Endothelial cell (in vitro differentiated cells): ENCODE results near the gene GRIP1. TPM values are rescaled to one million over a fixed set of nuclear protein-coding genes. Genes with fewer than 3 reads are reported as not detected.

Experiments used
- DNase-seq: peaks from one replicate; pipeline ENCODE4 v3.0.0; 2021; ENCODE audit warnings: low spot score
- H3K27ac Mint-ChIP-seq: one replicate; pipeline ENCODE4 v1.8.0; 2021; ENCODE audit warnings: mixed read lengths, inconsistent platforms; ENCODE audit not compliant: unreplicated experiment
- H3K27me3 Mint-ChIP-seq: one replicate; pipeline ENCODE4 v1.8.0; 2021; ENCODE audit warnings: mild to moderate bottlenecking, moderate library complexity, mixed read lengths, inconsistent platforms; ENCODE audit not compliant: unreplicated experiment
- H3K36me3 Mint-ChIP-seq: one replicate; pipeline ENCODE4 v1.8.0; 2021; ENCODE audit warnings: mild to moderate bottlenecking, low read depth, mixed read lengths, inconsistent platforms; ENCODE audit not compliant: unreplicated experiment
- H3K4me1 Mint-ChIP-seq: one replicate; pipeline ENCODE4 v1.8.0; 2021; ENCODE audit warnings: mild to moderate bottlenecking, mixed read lengths, inconsistent platforms; ENCODE audit not compliant: unreplicated experiment
- H3K4me3 Mint-ChIP-seq: one replicate; pipeline ENCODE4 v1.8.0; 2021; ENCODE audit warnings: mild to moderate bottlenecking, mixed read lengths, inconsistent platforms; ENCODE audit not compliant: unreplicated experiment
- H3K9me3 Mint-ChIP-seq: one replicate; pipeline ENCODE4 v1.8.0; 2021; ENCODE audit warnings: mixed read lengths, inconsistent platforms; ENCODE audit not compliant: unreplicated experiment
- total RNA-seq: library from RNA; stranded (reverse); fragmentation: NEBNext Ultra II Directional; extraction: Animal tissue kit (Norgen Biotek cat#: 25700); gene quantifications from one replicate; pipeline ENCODE4 v1.2.1, GENCODE V29; 2021; ENCODE audit not compliant: unreplicated experiment
- TF ChIP-seq, protein P1 (sequence below): fragments of 200-600 bp; sonication (generic); IDR thresholded peaks from one replicate; pipeline ENCODE4 v1.5.0; 2021; ENCODE audit warnings: antibody characterized with exemption; ENCODE audit not compliant: unreplicated experiment

Gene GRIP1
- total RNA-seq, 1 donor from 2014 or later, result 36.2 TPM

DNA sequence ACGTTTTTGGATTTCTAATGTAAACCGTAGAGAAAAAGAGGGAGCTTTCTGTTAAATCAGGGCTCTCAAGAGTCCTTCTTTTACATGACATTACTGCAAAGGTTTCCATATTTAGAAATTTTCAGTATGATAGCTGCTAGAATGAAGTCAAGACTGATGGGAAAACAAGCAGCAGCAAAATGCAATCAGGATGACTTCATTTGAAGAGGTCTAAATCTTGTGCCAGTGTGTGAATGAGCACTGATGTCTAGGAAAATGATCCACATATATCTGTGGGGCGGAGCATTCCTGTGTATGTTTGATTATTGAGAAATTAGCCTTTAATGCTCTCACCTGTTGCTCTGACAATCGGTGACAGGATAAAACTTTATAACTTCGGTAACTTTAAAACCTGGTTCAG lies 73.6 kb downstream of the GRIP1 start:
- no peaks in the 10 kb centered on the region for H3K9me3 Mint-ChIP-seq
- no peak overlapping the region for H3K27ac Mint-ChIP-seq
- no peaks in the 10 kb centered on the region for H3K36me3 Mint-ChIP-seq
- DNase-seq, result no peak
- no peaks in the 10 kb centered on the region for H3K27me3 Mint-ChIP-seq
- H3K4me1 Mint-ChIP-seq, result peaks cover 4% of the 10 kb centered on the region
- TF ChIP-seq, protein P1, sequence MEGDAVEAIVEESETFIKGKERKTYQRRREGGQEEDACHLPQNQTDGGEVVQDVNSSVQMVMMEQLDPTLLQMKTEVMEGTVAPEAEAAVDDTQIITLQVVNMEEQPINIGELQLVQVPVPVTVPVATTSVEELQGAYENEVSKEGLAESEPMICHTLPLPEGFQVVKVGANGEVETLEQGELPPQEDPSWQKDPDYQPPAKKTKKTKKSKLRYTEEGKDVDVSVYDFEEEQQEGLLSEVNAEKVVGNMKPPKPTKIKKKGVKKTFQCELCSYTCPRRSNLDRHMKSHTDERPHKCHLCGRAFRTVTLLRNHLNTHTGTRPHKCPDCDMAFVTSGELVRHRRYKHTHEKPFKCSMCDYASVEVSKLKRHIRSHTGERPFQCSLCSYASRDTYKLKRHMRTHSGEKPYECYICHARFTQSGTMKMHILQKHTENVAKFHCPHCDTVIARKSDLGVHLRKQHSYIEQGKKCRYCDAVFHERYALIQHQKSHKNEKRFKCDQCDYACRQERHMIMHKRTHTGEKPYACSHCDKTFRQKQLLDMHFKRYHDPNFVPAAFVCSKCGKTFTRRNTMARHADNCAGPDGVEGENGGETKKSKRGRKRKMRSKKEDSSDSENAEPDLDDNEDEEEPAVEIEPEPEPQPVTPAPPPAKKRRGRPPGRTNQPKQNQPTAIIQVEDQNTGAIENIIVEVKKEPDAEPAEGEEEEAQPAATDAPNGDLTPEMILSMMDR, result no peak
- H3K4me3 Mint-ChIP-seq, result no peak overlapping the region

DNA sequence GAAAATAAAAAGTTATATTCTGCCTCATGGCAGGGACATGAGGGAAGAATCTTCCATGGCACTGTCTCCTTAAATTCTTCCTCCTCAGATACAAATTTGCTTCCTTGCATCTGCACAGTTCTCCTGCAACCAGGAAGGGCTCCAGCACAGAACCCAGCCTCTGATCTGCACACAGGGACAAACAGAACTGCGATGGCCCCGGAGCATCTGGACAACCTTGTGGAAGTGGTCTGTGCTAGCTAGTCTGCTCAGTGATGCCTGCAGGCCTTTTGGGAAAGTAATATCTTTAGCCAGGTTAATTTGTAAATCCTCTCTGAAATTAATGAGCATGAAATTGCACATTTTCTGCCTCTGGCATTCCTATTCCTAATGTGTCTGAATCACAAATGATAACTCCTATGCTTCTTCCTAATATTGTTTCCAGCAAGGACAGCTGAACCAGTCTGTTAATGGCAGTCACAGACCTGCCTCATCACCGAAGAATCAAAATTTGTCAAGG lies 74.8 kb downstream of the GRIP1 start:
- DNase-seq, result no peak
- no peak overlapping the region for H3K4me3 Mint-ChIP-seq
- H3K36me3 Mint-ChIP-seq, result no peaks in the 10 kb centered on the region
- no peaks in the 10 kb centered on the region for H3K9me3 Mint-ChIP-seq
- H3K27me3 Mint-ChIP-seq, result no peaks in the 10 kb centered on the region
- H3K27ac Mint-ChIP-seq, result no peak overlapping the region
- TF ChIP-seq, protein P1, result no peak
- H3K4me1 Mint-ChIP-seq, result peaks cover 4% of the 10 kb centered on the region

DNA sequence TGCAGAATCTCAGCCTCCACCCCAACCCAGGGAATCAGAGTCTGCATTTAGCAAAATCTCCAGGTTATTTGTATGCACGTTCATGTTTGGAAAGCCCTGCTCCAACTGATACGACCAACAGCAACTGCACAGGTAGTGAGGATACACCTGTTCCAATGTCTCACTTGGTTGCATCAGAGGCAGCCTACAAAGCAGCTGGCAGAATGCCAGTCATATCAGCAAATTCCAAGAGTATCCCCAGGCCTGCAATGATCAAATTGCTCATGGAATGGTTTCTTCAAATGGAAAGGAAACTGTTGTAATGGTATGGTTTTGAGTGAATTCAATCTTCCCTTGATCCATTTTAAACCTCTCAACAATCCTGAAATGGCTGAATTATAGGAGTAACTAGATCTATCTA lies 75.4 kb downstream of the GRIP1 start:
- no peak for DNase-seq
- no peak overlapping the region for H3K27ac Mint-ChIP-seq
- TF ChIP-seq, protein P1, result no peak
- H3K36me3 Mint-ChIP-seq, result no peaks in the 10 kb centered on the region
- no peaks in the 10 kb centered on the region for H3K27me3 Mint-ChIP-seq
- H3K9me3 Mint-ChIP-seq, result no peaks in the 10 kb centered on the region
- peaks cover 4% of the 10 kb centered on the region for H3K4me1 Mint-ChIP-seq
- H3K4me3 Mint-ChIP-seq, result no peak overlapping the region

DNA sequence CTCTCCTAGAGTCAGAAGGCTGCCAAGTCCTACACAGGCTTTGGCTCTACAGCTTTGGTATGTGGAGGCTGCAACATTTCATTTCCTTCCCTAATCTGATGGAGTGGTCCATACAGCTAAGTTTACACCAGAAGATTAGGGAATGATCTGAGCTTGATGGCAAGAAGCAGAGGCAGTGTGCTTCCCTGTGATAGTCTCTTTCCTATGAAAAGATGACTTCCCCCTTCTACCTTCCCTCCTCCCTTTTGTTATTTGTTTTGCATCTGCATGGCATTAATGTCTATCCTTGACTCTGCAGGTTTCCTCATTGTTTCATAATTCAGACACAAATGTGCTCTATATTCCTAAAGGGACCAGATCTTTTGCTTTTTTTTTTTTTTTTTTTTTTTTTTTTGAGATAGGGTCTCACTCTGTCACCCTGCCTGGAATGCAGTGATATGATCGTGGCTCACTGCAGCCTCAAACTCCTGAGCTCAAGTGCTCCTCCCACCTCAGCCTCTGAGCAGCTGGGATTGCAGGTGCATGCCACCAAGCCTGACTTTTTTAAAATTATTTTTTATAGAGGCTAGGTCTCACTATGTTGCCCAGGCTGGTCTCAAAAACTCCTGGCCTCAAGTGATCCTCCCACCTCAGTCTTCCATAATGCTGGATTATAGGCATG lies 76.3 kb downstream of the GRIP1 start:
- Mint-ChIP-seq H3K4me3 (no peak overlapping the region), H3K27ac (no peak overlapping the region), H3K27me3 (no peaks in the 10 kb centered on the region), H3K4me1 (peaks cover 4% of the 10 kb centered on the region), H3K36me3 (no peaks in the 10 kb centered on the region), H3K9me3 (no peaks in the 10 kb centered on the region)
- TF ChIP-seq, protein P1, result no peak
- DNase-seq, result no peak

DNA sequence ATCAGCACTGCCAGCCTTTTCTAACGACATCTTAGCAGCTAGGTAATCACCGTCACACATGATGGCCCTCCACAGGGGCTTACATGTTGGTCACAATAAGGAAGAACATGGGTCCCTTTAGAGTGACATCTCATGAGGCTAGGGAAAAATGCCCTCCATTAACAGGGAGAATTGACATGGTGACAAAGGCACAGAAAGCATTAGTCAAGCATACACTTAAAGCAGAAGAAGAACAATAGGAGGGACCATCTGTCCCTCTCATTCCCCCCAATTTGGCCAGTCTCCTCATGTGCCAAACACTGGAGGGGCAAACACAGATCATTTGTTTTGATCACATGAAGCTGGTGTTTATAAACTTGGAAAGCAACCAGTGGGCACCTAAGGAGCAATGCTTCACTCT lies 78.0 kb downstream of the GRIP1 start:
- TF ChIP-seq, protein P1, result no peak
- Mint-ChIP-seq H3K27ac (no peak overlapping the region), H3K4me1 (peaks cover 4% of the 10 kb centered on the region), H3K27me3 (no peaks in the 10 kb centered on the region), H3K36me3 (no peaks in the 10 kb centered on the region), H3K4me3 (no peak overlapping the region), H3K9me3 (no peaks in the 10 kb centered on the region)
- no peak for DNase-seq
